Measurements from ENCODE around the gene CIZ1.

Gene CIZ1

DNA sequence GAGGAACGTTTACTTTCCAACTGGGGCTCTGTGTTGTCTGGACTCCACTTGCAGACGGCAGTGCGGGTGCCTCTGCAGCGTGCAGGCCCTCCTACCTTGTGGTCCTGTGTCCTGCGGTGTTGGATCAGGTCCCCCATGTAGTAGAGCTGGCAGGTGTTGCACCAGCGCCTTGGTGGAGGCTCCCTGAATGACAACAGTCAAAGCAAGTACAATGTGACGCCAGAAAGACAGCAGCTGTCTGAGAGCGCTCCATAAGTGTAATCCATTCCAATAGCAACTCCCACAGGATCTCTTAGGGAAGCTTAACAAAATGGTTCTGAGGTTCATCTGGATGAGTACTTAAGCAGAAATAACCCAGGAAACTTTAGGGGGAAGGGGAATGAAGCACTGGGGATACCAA lies 21.4 kb downstream of the CIZ1 start:
- TF ChIP-seq ZFX (IDR thresholded peaks at IDR 0.05; ENCODE audit: borderline replicate concordance), result no peak
- TF ChIP-seq, protein P1, sequence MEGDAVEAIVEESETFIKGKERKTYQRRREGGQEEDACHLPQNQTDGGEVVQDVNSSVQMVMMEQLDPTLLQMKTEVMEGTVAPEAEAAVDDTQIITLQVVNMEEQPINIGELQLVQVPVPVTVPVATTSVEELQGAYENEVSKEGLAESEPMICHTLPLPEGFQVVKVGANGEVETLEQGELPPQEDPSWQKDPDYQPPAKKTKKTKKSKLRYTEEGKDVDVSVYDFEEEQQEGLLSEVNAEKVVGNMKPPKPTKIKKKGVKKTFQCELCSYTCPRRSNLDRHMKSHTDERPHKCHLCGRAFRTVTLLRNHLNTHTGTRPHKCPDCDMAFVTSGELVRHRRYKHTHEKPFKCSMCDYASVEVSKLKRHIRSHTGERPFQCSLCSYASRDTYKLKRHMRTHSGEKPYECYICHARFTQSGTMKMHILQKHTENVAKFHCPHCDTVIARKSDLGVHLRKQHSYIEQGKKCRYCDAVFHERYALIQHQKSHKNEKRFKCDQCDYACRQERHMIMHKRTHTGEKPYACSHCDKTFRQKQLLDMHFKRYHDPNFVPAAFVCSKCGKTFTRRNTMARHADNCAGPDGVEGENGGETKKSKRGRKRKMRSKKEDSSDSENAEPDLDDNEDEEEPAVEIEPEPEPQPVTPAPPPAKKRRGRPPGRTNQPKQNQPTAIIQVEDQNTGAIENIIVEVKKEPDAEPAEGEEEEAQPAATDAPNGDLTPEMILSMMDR (IDR thresholded peaks at IDR 0.05), result no peak
- H3K27ac ChIP-seq, result no peak overlapping the region

DNA sequence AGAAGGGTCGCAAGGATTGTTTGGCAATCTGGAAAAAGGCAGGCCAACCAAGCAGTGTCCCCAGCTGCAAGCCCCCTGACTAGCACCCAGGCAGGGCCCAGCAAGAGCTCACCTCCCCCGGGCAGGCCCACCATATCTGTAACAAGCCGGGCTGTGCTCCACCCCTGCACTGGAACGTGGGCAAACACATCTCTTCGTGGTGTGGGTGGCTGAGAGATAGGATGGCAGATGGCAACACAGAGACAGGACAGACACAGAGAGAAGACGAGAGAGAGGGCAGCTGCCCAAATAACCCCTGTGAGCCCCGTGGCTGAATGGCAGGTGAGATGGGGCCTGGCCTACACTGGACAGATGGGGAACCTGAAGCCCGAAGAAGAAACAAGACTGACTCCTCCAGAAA lies 21.9 kb downstream of the CIZ1 start:
- no peak for TF ChIP-seq ZFX (IDR thresholded peaks at IDR 0.05; ENCODE audit: borderline replicate concordance)
- TF ChIP-seq, protein P1 (IDR thresholded peaks at IDR 0.05), result no peak
- H3K27ac ChIP-seq, result no peak overlapping the region

DNA sequence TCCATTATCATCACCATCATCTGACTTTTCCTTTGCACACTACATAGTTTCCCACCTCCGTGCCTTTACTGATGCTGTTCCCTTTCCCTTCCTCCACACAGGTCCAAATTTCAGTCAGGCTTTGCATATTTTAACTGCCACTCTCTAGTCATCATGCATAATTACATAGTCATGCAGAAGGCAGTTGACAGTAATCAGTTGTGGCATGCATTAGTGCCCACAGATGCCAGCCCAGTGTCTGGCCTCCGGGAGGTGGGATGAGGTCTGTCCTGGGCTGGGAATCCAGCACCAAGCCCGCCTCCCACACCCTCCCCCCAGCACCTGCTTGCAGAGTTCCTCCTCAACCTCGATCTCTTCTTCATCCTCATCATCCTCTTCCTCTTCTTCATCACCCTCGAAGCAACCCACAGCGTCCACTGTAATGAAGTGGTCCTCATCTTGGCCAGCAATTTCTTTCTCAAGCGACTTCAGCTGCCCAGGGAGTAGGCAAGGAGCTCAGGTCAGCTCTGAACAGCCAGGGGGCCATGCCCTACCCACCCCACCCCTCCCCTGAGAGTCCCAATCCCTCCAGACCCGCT lies 22.6 kb downstream of the CIZ1 start:
- no peak for TF ChIP-seq ZFX (IDR thresholded peaks at IDR 0.05; ENCODE audit: borderline replicate concordance)
- TF ChIP-seq, protein P1 (IDR thresholded peaks at IDR 0.05), result no peak
- H3K27ac ChIP-seq, result no peak overlapping the region

DNA sequence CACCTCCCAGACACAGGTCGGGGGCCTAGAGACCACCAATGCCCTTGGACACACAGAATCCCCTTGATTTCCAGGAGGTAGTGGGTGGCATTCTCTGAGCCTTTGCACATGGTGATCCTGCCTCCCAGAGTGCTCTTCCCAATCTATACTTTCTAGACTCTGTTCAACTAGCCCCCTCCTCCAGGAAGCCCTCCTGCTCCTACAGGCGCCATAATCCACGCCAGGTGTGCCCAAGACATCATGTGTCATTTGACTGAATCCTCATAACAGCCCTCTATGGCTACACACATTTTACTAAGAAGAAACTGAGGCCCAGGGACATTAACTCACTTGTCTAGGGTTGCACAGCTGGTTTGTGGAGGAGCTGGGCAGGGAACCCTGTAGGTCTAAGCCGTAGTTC lies 24.2 kb downstream of the CIZ1 start:
- no peak for TF ChIP-seq ZFX (IDR thresholded peaks at IDR 0.05; ENCODE audit: borderline replicate concordance)
- TF ChIP-seq, protein P1 (IDR thresholded peaks at IDR 0.05), result no peak
- no peak overlapping the region for H3K27ac ChIP-seq

DNA sequence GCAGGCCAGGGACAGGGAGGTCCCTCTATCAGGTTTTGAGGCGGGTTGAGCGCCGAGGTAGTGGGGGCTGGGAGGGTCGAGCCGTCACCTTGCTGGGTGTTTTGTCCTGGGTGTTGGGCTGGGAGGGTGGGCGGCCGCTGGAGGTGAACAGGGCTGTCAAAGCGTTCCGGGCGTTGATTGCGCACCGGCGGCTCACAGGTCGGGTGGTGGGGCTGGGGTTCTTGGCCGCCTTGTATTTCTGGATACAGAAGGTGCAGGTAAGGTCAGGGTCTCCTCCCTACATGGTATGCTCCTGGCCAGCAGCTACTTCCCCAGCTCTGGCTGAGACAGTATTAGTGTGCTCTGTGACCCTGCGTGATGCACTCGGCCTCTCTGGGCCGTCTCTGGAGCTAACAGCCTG lies 25.2 kb downstream of the CIZ1 start:
- H3K27ac ChIP-seq, result no peak overlapping the region
- TF ChIP-seq, protein P1 (IDR thresholded peaks at IDR 0.05), result no peak
- no peak for TF ChIP-seq ZFX (IDR thresholded peaks at IDR 0.05; ENCODE audit: borderline replicate concordance)

DNA sequence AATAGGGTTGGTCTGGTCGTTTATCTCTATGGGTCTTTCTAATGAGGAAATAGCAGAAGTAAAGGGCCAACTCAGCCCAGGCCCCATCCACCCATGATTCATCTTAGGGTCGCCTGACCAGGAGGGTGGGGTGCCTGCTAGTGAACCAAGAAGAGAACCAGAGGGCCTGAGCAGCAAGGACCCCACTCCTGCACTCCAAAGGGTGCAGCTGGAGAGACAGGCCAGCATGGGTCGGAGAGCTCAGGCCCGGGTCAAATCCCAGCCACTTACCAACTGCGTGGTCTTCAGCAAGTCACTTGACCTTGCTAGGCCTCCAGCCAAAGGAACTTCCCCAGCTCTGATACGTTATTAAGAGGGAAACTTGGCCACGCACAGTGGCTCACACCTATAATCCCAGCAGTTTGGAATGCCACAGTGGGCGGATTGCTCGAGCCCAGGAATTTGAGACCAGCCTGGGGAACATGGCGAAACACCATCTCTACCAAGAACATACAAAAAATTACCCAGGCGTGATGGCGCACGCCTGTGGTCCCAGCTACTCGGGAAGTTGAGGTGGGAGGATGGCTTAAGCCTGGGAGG lies 27.0 kb downstream of the CIZ1 start:
- H3K27ac ChIP-seq, result no peak overlapping the region
- TF ChIP-seq, protein P1 (IDR thresholded peaks at IDR 0.05), result no peak
- no peak for TF ChIP-seq ZFX (IDR thresholded peaks at IDR 0.05; ENCODE audit: borderline replicate concordance)

DNA sequence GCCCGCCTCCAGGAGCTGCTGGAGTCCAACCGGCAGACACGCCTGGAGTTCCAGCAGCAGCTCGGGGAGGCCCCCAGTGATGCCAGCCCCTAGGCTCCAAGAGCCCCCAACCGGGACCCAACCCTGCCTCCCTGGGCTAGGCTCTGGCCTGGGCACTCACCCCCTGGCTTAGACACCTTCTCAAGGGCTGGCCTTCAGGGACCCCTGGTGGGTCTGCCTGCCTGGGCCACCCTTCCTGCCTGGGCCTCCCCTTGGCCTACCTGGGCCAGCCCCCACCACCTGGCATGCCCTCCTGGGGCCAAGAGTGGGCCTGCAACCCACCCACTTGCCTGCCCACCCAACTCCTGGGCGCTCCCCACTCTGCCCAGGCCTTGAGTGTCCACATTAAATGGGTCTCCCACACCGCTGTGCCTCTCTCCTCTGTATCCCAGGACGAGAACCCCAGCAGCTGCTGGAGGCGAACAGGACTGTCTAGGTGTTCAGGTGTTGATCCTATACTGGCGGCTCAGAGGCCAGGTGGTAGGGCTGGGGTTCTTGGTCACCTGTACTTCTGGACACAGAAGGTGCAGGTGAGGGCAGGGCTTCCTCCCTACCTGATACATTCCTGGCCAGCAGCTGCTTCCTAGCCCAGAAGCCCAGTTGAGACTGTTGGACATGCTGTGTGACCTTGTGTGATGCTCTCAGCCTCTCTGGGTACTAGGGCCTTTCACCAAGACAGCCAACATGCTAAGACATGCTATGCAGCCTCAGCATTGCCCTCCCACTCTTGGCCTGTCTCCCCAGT lies 27.7 kb downstream of the CIZ1 start:
- no peak overlapping the region for H3K27ac ChIP-seq
- TF ChIP-seq ZFX (IDR thresholded peaks at IDR 0.05; ENCODE audit: borderline replicate concordance), result no peak
- TF ChIP-seq, protein P1 (IDR thresholded peaks at IDR 0.05), result no peak

Measured in 22Rv1 (cell line).